Measurements from ENCODE around the gene DIPK1B.

DNA sequence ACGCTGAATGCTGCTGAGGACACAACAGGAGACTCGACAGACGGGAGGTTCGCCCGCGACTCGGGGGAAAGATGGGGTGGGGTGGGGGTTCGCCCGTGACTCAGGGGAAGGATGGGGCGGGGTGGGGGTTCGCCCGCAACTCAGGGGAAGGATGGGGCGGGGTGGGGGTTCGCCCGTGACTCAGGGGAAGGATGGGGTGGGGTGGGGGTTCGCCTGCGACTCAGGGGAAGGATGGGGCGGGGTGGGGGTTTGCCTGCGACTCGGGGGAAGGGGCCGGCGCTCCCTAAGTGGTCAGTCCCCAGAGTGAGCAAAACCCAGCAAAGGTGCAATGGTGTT lies 33.8 kb downstream of the DIPK1B start:
- TF ChIP-seq POLR2A (IDR thresholded peaks at IDR 0.05), result no peak
- TF ChIP-seq, protein P1, sequence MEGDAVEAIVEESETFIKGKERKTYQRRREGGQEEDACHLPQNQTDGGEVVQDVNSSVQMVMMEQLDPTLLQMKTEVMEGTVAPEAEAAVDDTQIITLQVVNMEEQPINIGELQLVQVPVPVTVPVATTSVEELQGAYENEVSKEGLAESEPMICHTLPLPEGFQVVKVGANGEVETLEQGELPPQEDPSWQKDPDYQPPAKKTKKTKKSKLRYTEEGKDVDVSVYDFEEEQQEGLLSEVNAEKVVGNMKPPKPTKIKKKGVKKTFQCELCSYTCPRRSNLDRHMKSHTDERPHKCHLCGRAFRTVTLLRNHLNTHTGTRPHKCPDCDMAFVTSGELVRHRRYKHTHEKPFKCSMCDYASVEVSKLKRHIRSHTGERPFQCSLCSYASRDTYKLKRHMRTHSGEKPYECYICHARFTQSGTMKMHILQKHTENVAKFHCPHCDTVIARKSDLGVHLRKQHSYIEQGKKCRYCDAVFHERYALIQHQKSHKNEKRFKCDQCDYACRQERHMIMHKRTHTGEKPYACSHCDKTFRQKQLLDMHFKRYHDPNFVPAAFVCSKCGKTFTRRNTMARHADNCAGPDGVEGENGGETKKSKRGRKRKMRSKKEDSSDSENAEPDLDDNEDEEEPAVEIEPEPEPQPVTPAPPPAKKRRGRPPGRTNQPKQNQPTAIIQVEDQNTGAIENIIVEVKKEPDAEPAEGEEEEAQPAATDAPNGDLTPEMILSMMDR (IDR thresholded peaks at IDR 0.05), result no peak
